ENCODE results near the gene THAP7. TPM values are rescaled to one million over a fixed set of nuclear protein-coding genes. Genes with fewer than 3 reads are reported as not detected.

Gene THAP7
- total and polyA plus RNA-seq, 2 of the 13 experiments (the other 11 are each of a cell fraction or from before 2014, with no cell fraction given) = 13.0 to 25.5 TPM

- peak; percentile 65; the same call in 1 of the 2 replicates for TF ChIP-seq RXRB (CRISPR knock-in tag; IDR thresholded peaks at IDR 0.05; ENCODE audit: borderline replicate concordance)
- no peak for TF ChIP-seq ZNF720 (CRISPR knock-in tag; IDR thresholded peaks at IDR 0.05)
- no peak for TF ChIP-seq ZSCAN22 (CRISPR knock-in tag; IDR thresholded peaks at IDR 0.05)
- TF ChIP-seq ZNF512B (CRISPR knock-in tag; IDR thresholded peaks at IDR 0.05; ENCODE audit: borderline replicate concordance) = no peak
- no peak for TF ChIP-seq USF2 (IDR thresholded peaks at IDR 0.05; ENCODE audit: low read depth, low read length)
- TF ChIP-seq USF2 (CRISPR knock-in tag; IDR thresholded peaks at IDR 0.05; ENCODE audit: borderline replicate concordance) = no peak
- TF ChIP-seq ZNF546 (CRISPR knock-in tag; conservative IDR thresholded peaks at IDR 0.05) = no peak
- no peak for TF ChIP-seq KLF12 (CRISPR knock-in tag; IDR thresholded peaks at IDR 0.05; ENCODE audit: borderline replicate concordance)
- no peak for TF ChIP-seq ZNF713 (CRISPR knock-in tag; IDR thresholded peaks at IDR 0.05)
- no peak for TF ChIP-seq ZKSCAN5 (CRISPR knock-in tag; IDR thresholded peaks at IDR 0.05)
- no peak for TF ChIP-seq ZSCAN29 (CRISPR knock-in tag; conservative IDR thresholded peaks at IDR 0.05)
- no peak for TF ChIP-seq POLR2A (IDR thresholded peaks at IDR 0.05; ENCODE audit: insufficient read depth in 1 of 2, low read depth in 2 of 2, low read length in 2 of 2)
- TF ChIP-seq MNT (IDR thresholded peaks at IDR 0.05) = no peak
- TF ChIP-seq NFE2L2 (IDR thresholded peaks at IDR 0.05; ENCODE audit: low read length) = no peak
- no peak for TF ChIP-seq SMAD3 (CRISPR knock-in tag; IDR thresholded peaks at IDR 0.05)
- TF ChIP-seq ATF1 (CRISPR knock-in tag; IDR thresholded peaks at IDR 0.05) = no peak
- TF ChIP-seq SRSF4 (IDR thresholded peaks at IDR 0.05; ENCODE audit: low read depth, low read length, poor library complexity, severe bottlenecking) = no peak
- TF ChIP-seq WIZ (CRISPR knock-in tag; IDR thresholded peaks at IDR 0.05) = no peak
- no peak for TF ChIP-seq DR1 (CRISPR knock-in tag; IDR thresholded peaks at IDR 0.05)
- TF ChIP-seq AHDC1 (CRISPR knock-in tag; IDR thresholded peaks at IDR 0.05; ENCODE audit: borderline replicate concordance) = peak; percentile 52; the same call in 1 of the 2 replicates
Observed at GRCh38 chr22:20949698-20950183, 52.2 kb downstream of the THAP7 start (continued).
